ENCODE measurements around the gene DGKH. TPM values are rescaled to one million over a fixed set of nuclear protein-coding genes. Genes with fewer than 3 reads are reported as not detected.

The DGKH gene
- total RNA-seq, 1 donor from 2014 or later: 2.2 TPM

DNA sequence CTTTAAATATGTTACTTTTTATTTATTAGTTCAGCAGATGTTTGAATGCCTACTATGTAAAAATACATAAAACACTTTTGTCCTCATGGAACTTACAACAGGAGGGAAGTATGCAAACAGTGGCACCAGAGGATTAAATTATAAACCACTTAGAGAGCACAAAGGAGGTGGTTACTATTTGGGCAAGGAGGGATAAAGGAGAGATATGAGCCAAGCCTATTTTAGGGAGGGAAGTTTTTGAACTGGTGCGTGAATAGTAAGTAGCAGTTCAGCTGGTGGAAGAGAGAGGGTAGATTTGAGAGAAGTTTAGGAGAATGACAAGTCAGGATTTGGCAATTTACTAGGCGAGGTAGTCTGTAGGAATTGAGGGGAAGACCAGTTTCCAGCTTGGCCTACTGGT lies 232.1 kb downstream of the DGKH start:
- DNase-seq (no peak), ATAC-seq (ENCODE audit: low read depth) (no peak)
- POLR2A ChIA-PET: interaction anchor here (0.6 to 1.1 kb wide), 2 partner anchors 9 kb away, joined by 3 read pairs; partner anchors contain the start of gene AKAP11
- Mint-ChIP-seq H3K9me3 (peaks cover 3% of the 10 kb centered on the region), H3K4me3 (no peak overlapping the region), H3K36me3 (ENCODE audit: low read depth) (peaks cover 16% of the 10 kb centered on the region), H3K27ac (no peak overlapping the region), H3K4me1 (peaks cover 34% of the 10 kb centered on the region), H3K27me3 (no peaks in the 10 kb centered on the region)
- intact Hi-C loops (cut with micrococcal nuclease): no loop called here
- TF ChIP-seq, protein P1, sequence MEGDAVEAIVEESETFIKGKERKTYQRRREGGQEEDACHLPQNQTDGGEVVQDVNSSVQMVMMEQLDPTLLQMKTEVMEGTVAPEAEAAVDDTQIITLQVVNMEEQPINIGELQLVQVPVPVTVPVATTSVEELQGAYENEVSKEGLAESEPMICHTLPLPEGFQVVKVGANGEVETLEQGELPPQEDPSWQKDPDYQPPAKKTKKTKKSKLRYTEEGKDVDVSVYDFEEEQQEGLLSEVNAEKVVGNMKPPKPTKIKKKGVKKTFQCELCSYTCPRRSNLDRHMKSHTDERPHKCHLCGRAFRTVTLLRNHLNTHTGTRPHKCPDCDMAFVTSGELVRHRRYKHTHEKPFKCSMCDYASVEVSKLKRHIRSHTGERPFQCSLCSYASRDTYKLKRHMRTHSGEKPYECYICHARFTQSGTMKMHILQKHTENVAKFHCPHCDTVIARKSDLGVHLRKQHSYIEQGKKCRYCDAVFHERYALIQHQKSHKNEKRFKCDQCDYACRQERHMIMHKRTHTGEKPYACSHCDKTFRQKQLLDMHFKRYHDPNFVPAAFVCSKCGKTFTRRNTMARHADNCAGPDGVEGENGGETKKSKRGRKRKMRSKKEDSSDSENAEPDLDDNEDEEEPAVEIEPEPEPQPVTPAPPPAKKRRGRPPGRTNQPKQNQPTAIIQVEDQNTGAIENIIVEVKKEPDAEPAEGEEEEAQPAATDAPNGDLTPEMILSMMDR (IDR thresholded peaks at IDR 0.05): no peak
- CTCF ChIA-PET: interaction anchor here (0.7 kb wide), 1 partner anchor 39 kb away, joined by 3 read pairs; no protein-coding TSS in a partner anchor

DNA sequence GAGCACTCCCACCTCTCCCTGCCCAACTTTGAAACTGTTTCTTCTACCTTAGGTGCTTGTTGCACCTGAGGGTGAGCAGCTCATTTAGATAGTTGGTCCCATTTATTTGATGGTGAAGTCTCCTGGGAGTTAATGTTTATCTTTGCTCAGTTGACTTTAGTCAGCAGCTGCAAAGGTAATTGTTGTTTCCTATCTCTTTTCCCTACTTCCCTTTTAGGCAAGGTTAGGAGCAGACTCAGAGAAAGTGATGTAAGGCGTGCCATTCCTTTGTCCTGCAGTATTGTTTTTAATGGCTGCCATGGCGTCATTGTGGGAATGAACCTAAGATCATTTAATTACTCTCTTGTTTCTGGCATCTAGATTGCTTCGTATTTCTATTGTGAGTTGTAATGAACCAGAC lies 235.1 kb downstream of the DGKH start:
- TF ChIP-seq, protein P1 (IDR thresholded peaks at IDR 0.05): no peak
- ChIA-PET CTCF (no interaction called here), POLR2A (no interaction called here)
- no peak overlapping the region for H3K27ac Mint-ChIP-seq
- peaks cover 32% of the 10 kb centered on the region for H3K36me3 Mint-ChIP-seq (ENCODE audit: low read depth)
- ATAC-seq (ENCODE audit: low read depth) (no peak), DNase-seq (no peak)
- H3K4me3 Mint-ChIP-seq: no peak overlapping the region
- intact Hi-C loops (cut with micrococcal nuclease): no loop called here
- H3K4me1 Mint-ChIP-seq: peaks cover 26% of the 10 kb centered on the region
- no peaks in the 10 kb centered on the region for H3K27me3 Mint-ChIP-seq
- no peaks in the 10 kb centered on the region for H3K9me3 Mint-ChIP-seq

DNA sequence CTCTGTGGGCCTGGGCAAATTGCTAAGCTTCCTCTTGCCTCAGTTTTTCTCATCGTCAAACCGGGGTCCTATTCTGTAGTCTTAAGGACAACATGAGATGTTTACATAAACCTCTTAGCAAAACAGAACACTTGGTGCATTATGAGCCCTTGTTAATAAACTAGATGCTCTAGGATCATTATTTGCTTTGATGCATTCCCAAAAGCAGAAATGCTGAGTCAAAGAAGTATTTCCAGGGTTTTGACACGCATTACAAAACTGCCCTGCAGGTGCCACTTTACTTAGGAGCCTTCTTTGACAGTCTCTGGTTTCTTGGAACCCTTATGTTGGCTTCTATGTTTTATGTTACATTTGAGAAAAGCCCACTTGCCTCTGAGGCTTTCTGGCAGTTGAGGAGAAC lies 235.6 kb downstream of the DGKH start:
- H3K36me3 Mint-ChIP-seq (ENCODE audit: low read depth): peaks cover 37% of the 10 kb centered on the region
- TF ChIP-seq, protein P1 (IDR thresholded peaks at IDR 0.05): no peak
- no peak overlapping the region for H3K27ac Mint-ChIP-seq
- no peaks in the 10 kb centered on the region for H3K27me3 Mint-ChIP-seq
- H3K4me3 Mint-ChIP-seq: no peak overlapping the region
- no peak for ATAC-seq (ENCODE audit: low read depth)
- peaks cover 30% of the 10 kb centered on the region for H3K4me1 Mint-ChIP-seq
- no peak for DNase-seq
- ChIA-PET CTCF (no interaction called here), POLR2A (interaction anchor here (0.8 kb wide), 1 partner anchor 13 kb away, joined by 4 read pairs; no protein-coding TSS in a partner anchor)
- intact Hi-C loops (cut with micrococcal nuclease): no loop called here
- H3K9me3 Mint-ChIP-seq: no peaks in the 10 kb centered on the region

Other genes starting within 250 kb of the DGKH start
- 16.5 and 21.7 TPM in 2 replicates for gene VWA8, start 87.5 kb upstream of the DGKH start, total RNA-seq
- gene AKAP11, start 223.5 kb downstream of the DGKH start, total RNA-seq: 37.1 and 42.8 TPM in 2 replicates

All from activated B cell treated with CpG ODN at 0.5 μM for 24 hours (primary cell).